Neural cell (in vitro differentiated cells): ENCODE results near the gene ATXN7L1.

ENCODE experiments used
- EP300 ChIP-seq: fragments of 450-650 bp; conservative IDR thresholded peaks from 2 replicates; pipeline ENCODE4 v1.6.1; 2014; ENCODE audit warnings: antibody characterized with exemption, mild to moderate bottlenecking, moderate library complexity; ENCODE audit not compliant: poor library complexity, severe bottlenecking
- EZH2 ChIP-seq: fragments of 200-600, 300-800 bp; shearing (Covaris generic), sonication (generic); IDR thresholded peaks from 2 replicates; pipeline ENCODE4 v1.6.1; 2014; ENCODE audit warnings: antibody characterized with exemption, low read length, borderline replicate concordance, mild to moderate bottlenecking; ENCODE audit not compliant: insufficient read depth, poor library complexity, severe bottlenecking
- MXI1 ChIP-seq: fragments of 450-650 bp; conservative IDR thresholded peaks from 2 replicates; pipeline ENCODE4 v1.6.1; 2014; ENCODE audit warnings: antibody characterized with exemption, mild to moderate bottlenecking; ENCODE audit not compliant: poor library complexity, severe bottlenecking
- RAD21 ChIP-seq: fragments of 450-650 bp; conservative IDR thresholded peaks from 2 replicates; pipeline ENCODE4 v1.6.1; 2014; ENCODE audit warnings: antibody characterized with exemption, mild to moderate bottlenecking, moderate library complexity
- SMC3 ChIP-seq: fragments of 450-650 bp; conservative IDR thresholded peaks from 2 replicates; pipeline ENCODE4 v1.6.1; 2014; ENCODE audit warnings: antibody characterized with exemption, mild to moderate bottlenecking, moderate library complexity; ENCODE audit not compliant: poor library complexity
- TF ChIP-seq, protein P1 (sequence below): fragments of 450-650 bp; IDR thresholded peaks from 2 replicates; pipeline ENCODE4 v1.5.1; 2014; ENCODE audit warnings: antibody characterized with exemption, mild to moderate bottlenecking, moderate library complexity; ENCODE audit not compliant: poor library complexity, severe bottlenecking
- TF ChIP-seq, protein P2 (sequence below): IDR thresholded peaks from 2 replicates; pipeline ENCODE4 v1.6.1; 2012; ENCODE audit warnings: borderline replicate concordance

- TF ChIP-seq, protein P1, sequence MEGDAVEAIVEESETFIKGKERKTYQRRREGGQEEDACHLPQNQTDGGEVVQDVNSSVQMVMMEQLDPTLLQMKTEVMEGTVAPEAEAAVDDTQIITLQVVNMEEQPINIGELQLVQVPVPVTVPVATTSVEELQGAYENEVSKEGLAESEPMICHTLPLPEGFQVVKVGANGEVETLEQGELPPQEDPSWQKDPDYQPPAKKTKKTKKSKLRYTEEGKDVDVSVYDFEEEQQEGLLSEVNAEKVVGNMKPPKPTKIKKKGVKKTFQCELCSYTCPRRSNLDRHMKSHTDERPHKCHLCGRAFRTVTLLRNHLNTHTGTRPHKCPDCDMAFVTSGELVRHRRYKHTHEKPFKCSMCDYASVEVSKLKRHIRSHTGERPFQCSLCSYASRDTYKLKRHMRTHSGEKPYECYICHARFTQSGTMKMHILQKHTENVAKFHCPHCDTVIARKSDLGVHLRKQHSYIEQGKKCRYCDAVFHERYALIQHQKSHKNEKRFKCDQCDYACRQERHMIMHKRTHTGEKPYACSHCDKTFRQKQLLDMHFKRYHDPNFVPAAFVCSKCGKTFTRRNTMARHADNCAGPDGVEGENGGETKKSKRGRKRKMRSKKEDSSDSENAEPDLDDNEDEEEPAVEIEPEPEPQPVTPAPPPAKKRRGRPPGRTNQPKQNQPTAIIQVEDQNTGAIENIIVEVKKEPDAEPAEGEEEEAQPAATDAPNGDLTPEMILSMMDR = no peak
- TF ChIP-seq, protein P2, sequence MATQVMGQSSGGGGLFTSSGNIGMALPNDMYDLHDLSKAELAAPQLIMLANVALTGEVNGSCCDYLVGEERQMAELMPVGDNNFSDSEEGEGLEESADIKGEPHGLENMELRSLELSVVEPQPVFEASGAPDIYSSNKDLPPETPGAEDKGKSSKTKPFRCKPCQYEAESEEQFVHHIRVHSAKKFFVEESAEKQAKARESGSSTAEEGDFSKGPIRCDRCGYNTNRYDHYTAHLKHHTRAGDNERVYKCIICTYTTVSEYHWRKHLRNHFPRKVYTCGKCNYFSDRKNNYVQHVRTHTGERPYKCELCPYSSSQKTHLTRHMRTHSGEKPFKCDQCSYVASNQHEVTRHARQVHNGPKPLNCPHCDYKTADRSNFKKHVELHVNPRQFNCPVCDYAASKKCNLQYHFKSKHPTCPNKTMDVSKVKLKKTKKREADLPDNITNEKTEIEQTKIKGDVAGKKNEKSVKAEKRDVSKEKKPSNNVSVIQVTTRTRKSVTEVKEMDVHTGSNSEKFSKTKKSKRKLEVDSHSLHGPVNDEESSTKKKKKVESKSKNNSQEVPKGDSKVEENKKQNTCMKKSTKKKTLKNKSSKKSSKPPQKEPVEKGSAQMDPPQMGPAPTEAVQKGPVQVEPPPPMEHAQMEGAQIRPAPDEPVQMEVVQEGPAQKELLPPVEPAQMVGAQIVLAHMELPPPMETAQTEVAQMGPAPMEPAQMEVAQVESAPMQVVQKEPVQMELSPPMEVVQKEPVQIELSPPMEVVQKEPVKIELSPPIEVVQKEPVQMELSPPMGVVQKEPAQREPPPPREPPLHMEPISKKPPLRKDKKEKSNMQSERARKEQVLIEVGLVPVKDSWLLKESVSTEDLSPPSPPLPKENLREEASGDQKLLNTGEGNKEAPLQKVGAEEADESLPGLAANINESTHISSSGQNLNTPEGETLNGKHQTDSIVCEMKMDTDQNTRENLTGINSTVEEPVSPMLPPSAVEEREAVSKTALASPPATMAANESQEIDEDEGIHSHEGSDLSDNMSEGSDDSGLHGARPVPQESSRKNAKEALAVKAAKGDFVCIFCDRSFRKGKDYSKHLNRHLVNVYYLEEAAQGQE = no peak
- TF ChIP-seq EP300 (no peak), EZH2 (no peak), RAD21 (no peak), SMC3 (no peak), MXI1 (no peak)
These were observed 296.2 kb downstream of the ATXN7L1 start for GRCh38 chr7:105580022-105580740.
